Loucy (cell line): Measurements from ENCODE around the gene MLST8.

Experiments used
- H2AFZ ChIP-seq: fragments of 200-600 bp; sonication (generic); 2 replicates; pipeline ENCODE4 v1.6.0; 2016; ENCODE audit warnings: antibody characterized with exemption, mild to moderate bottlenecking, low read length, moderate library complexity
- H3F3A ChIP-seq: fragments of 200-600 bp; 2 replicates; pipeline ENCODE4 v1.6.0; 2016; ENCODE audit warnings: antibody characterized with exemption, low read depth, mild to moderate bottlenecking
- H3K27me3 ChIP-seq: fragments of 200-600 bp; sonication (generic); 2 replicates; pipeline ENCODE4 v1.6.1; 2014; ENCODE audit warnings: low read length, mild to moderate bottlenecking; ENCODE audit not compliant: insufficient read depth, poor library complexity, severe bottlenecking
- H3K36me3 ChIP-seq: fragments of 200-600 bp; sonication (generic); 2 replicates; pipeline ENCODE4 v1.6.1; 2016; ENCODE audit warnings: low read length; ENCODE audit not compliant: insufficient read depth
- H3K4me1 ChIP-seq: fragments of 200-600 bp; sonication (generic); 2 replicates; pipeline ENCODE4 v1.5.1; 2014; ENCODE audit warnings: low read length, mild to moderate bottlenecking; ENCODE audit not compliant: insufficient read depth, poor library complexity, severe bottlenecking
- H3K4me2 ChIP-seq: fragments of 200-600 bp; sonication (generic); 2 replicates; pipeline ENCODE4 v1.6.0; 2014; ENCODE audit warnings: antibody characterized with exemption, low read length, low read depth, mild to moderate bottlenecking; ENCODE audit not compliant: poor library complexity, severe bottlenecking
- H3K4me3 ChIP-seq: fragments of 200-600 bp; sonication (generic); 2 replicates; pipeline ENCODE4 v1.5.1; 2014; ENCODE audit warnings: low read length, mild to moderate bottlenecking, mixed read lengths; ENCODE audit not compliant: poor library complexity, severe bottlenecking
- H3K79me2 ChIP-seq: fragments of 200-600 bp; sonication (generic); 2 replicates; pipeline ENCODE4 v1.6.1; 2014; ENCODE audit warnings: low read length; ENCODE audit not compliant: insufficient read depth
- H3K9ac ChIP-seq: fragments of 200-600 bp; sonication (generic); 2 replicates; pipeline ENCODE4 v1.6.0; 2014; ENCODE audit warnings: mild to moderate bottlenecking, low read depth, low read length, moderate library complexity; ENCODE audit not compliant: poor library complexity, severe bottlenecking
- H3K9me2 ChIP-seq: fragments of 200-600 bp; sonication (generic); replicated peaks from 2 replicates; pipeline ENCODE4 v1.6.1; 2016; ENCODE audit warnings: low read depth, low read length, mixed read lengths
- H3K9me3 ChIP-seq: fragments of 200-600 bp; sonication (generic); 2 replicates; pipeline ENCODE4 v1.6.1; 2014; ENCODE audit warnings: mild to moderate bottlenecking, antibody characterized with exemption, low read length, low read depth; ENCODE audit not compliant: insufficient read depth
- H4K20me1 ChIP-seq: fragments of 200-600 bp; sonication (generic); 2 replicates; pipeline ENCODE4 v1.6.0; 2014; ENCODE audit warnings: antibody characterized with exemption, low read length, mild to moderate bottlenecking; ENCODE audit not compliant: insufficient read depth, poor library complexity, severe bottlenecking
- EZH2phosphoT487 ChIP-seq: fragments of 200-600 bp; IDR thresholded peaks from 2 replicates; pipeline ENCODE4 v1.6.1; 2018; ENCODE audit warnings: antibody characterized with exemption, mild to moderate bottlenecking, moderate library complexity, borderline replicate concordance
- TF ChIP-seq, protein P1 (sequence below): fragments of 200-600 bp; sonication (generic); conservative IDR thresholded peaks from 2 replicates; pipeline ENCODE4 v1.5.1; 2014; ENCODE audit warnings: mild to moderate bottlenecking, antibody characterized with exemption, low read length

The MLST8 gene

DNA sequence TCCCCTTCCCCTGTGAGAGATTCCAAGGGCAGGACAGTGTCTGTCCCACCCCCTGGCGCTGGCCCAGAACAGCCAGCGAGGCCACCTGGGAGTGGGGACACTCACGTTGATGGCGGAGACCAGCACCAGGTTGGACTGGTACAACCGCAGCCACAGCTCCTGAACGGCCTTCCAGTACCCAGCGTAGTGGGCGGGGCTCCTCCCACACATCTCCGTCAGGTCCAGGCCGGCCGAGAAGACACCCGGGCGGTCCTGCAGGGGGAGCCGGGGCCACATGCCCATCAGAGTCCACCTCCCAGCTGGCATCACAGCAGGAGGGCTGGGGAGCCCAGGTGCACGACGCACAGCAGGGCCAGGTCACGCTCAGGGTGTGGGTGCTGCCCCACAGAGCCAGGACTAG lies 39.0 kb downstream of the MLST8 start:
- Histone ChIP-seq H3F3A (no peaks in the 10 kb centered on the region), H3K36me3 (no peaks in the 10 kb centered on the region), H3K9me2 (no peaks in the 10 kb centered on the region), H3K79me2 (peaks cover 1% of the 10 kb centered on the region; the same call in 1 of the 2 replicates), H3K9me3 (no peaks in the 10 kb centered on the region), H3K4me1 (no peaks in the 10 kb centered on the region), H3K4me3 (no peak overlapping the region), H2AFZ (no peak overlapping the region), H4K20me1 (no peaks in the 10 kb centered on the region), H3K4me2 (no peak overlapping the region), H3K27me3 (no peaks in the 10 kb centered on the region), H3K9ac (no peak overlapping the region)
- no peak for TF ChIP-seq EZH2phosphoT487
- TF ChIP-seq, protein P1, sequence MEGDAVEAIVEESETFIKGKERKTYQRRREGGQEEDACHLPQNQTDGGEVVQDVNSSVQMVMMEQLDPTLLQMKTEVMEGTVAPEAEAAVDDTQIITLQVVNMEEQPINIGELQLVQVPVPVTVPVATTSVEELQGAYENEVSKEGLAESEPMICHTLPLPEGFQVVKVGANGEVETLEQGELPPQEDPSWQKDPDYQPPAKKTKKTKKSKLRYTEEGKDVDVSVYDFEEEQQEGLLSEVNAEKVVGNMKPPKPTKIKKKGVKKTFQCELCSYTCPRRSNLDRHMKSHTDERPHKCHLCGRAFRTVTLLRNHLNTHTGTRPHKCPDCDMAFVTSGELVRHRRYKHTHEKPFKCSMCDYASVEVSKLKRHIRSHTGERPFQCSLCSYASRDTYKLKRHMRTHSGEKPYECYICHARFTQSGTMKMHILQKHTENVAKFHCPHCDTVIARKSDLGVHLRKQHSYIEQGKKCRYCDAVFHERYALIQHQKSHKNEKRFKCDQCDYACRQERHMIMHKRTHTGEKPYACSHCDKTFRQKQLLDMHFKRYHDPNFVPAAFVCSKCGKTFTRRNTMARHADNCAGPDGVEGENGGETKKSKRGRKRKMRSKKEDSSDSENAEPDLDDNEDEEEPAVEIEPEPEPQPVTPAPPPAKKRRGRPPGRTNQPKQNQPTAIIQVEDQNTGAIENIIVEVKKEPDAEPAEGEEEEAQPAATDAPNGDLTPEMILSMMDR, result no peak

DNA sequence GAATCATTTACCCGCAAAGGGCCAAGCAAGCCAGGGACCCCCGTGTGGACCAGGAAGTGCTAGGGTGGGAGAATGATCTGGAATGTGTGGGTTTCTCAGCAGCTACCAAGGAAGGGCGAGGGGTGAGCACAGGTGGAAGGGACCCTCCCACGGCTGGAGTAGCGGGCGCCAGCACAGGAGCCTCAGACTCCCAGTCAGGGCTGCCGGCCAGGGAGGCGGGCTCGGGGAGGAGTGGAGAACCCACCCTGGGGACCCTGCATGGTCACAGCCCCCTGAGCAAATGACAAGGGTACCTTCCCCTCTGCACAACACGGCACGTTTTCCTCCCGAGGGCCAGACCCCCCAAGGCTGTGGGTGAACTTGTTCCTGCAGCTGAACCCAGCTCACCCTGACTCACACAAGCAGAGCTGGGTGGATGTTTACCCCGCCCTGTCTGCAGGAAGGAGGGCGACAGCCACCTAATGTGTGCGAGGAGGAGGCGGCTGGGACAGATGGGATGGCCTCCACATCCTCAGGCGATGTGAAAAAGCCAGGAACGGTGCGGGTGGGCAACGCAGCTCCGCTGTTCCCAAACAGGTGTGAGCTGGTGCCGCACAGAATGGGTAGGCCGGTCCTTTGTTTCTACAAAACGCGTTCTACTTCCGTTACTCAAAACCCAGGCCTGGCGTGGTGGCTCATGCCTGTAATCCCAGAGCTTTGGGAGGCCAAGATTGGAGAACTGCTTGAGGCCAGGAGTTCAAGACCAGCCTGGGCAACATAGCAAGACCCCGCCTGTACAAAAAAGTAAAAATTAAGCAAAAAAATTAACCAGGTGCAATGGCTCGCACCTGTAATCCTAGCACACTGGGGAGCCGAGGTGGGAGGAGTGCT lies 39.9 kb downstream of the MLST8 start:
- Histone ChIP-seq H3K36me3 (no peaks in the 10 kb centered on the region), H3K4me2 (no peak overlapping the region), H3K27me3 (no peaks in the 10 kb centered on the region), H2AFZ (no peak overlapping the region), H3K9me2 (no peaks in the 10 kb centered on the region), H3K9ac (no peak overlapping the region), H3K4me3 (no peak overlapping the region), H3K4me1 (no peaks in the 10 kb centered on the region), H3F3A (no peaks in the 10 kb centered on the region), H4K20me1 (no peaks in the 10 kb centered on the region), H3K9me3 (no peaks in the 10 kb centered on the region), H3K79me2 (peaks cover 6% of the 10 kb centered on the region; the same call in 1 of the 2 replicates)
- TF ChIP-seq, protein P1, result no peak
- TF ChIP-seq EZH2phosphoT487, result no peak

DNA sequence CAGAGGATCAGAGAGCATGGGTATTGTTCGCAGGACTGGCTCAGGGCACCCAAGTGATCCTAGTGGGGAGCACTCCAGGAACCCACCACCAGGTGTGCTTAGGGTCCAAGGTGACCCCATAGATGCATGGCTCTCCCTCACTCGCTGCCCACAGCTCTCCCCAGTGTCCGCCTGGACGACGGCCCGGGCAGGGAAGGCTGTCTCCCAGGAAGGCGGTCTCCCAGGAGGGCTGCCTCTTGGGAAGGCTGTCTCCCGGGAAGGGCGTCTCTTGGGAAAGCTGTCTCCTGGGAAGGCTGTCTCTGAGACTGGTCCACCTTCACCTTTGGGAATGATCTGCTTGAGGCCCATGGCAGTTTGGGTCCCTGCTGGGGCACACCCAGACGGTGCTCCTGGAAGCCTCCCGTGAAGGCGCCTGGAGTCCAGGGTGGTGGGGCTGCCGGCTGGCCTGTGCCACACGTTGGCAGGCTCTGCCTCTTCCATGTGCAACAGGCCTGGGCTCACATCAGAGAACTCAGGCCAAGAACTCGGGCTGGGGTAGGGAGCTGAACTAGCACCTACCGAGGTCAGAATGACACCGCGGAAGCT lies 41.1 kb downstream of the MLST8 start:
- no peaks in the 10 kb centered on the region for H4K20me1 ChIP-seq
- H3K9me3 ChIP-seq, result no peaks in the 10 kb centered on the region
- H3F3A ChIP-seq, result no peaks in the 10 kb centered on the region
- no peaks in the 10 kb centered on the region for H3K4me1 ChIP-seq
- no peaks in the 10 kb centered on the region for H3K27me3 ChIP-seq
- H3K36me3 ChIP-seq, result no peaks in the 10 kb centered on the region
- no peak overlapping the region for H3K9ac ChIP-seq
- no peak for TF ChIP-seq EZH2phosphoT487
- TF ChIP-seq, protein P1, result no peak
- no peak overlapping the region for H3K4me2 ChIP-seq
- no peak overlapping the region for H2AFZ ChIP-seq
- no peaks in the 10 kb centered on the region for H3K9me2 ChIP-seq
- no peak overlapping the region for H3K4me3 ChIP-seq
- peaks cover 10% of the 10 kb centered on the region; the same call in 1 of the 2 replicates for H3K79me2 ChIP-seq
